Measurements from ENCODE around the gene TMEM212. TPM values are rescaled to one million over a fixed set of nuclear protein-coding genes. Genes with fewer than 3 reads are reported as not detected.

Gene TMEM212
- total and polyA plus RNA-seq, 2 of the 13 experiments (the other 11 are each of a cell fraction or from before 2014, with no cell fraction given): not detected

DNA sequence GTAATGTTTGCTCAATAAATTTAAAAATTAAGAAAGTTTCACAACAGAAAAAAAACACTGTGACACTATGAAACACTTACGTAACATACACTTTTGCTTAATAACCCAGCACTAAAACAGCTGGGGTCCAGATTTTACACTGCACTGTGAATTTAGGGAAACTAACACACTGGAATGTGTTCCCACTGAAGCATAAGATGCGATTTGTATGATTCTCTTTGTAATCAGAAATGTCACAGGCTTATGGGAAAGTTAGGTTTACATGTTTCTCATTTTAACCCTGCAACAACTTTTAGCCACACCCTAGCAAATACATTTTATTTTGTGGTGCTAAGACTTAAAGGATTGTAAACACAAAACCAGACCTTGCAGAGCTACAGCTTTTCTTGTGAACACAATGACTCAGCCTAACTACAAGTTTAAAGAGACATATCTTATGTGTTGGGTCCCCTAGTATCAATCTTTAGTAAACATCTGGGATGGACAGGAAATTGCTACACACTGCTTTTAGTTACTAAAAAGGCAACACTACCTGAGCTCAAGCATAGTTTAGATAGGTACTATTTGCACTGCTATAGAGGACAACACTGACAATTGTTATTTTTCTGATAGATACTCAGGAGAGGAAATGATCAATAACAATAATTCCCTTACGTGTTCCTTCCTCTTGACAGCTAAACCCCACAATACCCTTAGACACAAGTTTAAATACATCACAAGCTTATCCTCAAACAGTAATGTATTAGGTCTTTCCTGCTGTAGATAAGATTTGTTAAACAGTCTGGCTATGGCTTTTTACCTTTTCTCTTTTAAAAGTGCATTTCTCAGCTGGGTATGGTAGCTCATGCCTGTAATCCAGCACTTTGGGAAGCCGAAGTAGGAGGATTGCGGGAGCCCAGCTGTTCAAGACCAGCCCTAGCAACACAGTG, 36.7 kb upstream of the TMEM212 start (continued):
- TF ChIP-seq SMAD3 (CRISPR knock-in tag; IDR thresholded peaks at IDR 0.05) (peak; percentile 81), FOXM1 (CRISPR knock-in tag; IDR thresholded peaks at IDR 0.05) (no peak), DRAP1 (CRISPR knock-in tag; IDR thresholded peaks at IDR 0.05) (0 out of 2 replicates have a peak, but pooled peaks have one; percentile 13), KAT8 (CRISPR knock-in tag; IDR thresholded peaks at IDR 0.05) (peak; percentile 79), ZMYM4 (CRISPR knock-in tag; IDR thresholded peaks at IDR 0.05) (peak; percentile 39; the same call in 1 of the 2 replicates), EP300 (IDR thresholded peaks at IDR 0.05; ENCODE audit: low read depth in 2 of 2, low read length in 2 of 2) (peak in 1 of 2 experiments; percentile 99; a peak in 3 of 4 replicates), EP300 (CRISPR knock-in tag; IDR thresholded peaks at IDR 0.05; ENCODE audit: borderline replicate concordance) (peak; percentile 95), FOXA1 (IDR thresholded peaks at IDR 0.05) (peak; percentile 48; the same call in 1 of the 2 replicates), FOXA1 (CRISPR knock-in tag; IDR thresholded peaks at IDR 0.05) (peak; percentile 94), ASH2L (IDR thresholded peaks at IDR 0.05; ENCODE audit: insufficient read length, low read depth, low read length) (peak; percentile 58), ZBTB3 (CRISPR knock-in tag; IDR thresholded peaks at IDR 0.05; ENCODE audit: borderline replicate concordance, low read depth) (peak; percentile 43; the same call in 1 of the 2 replicates), NFRKB (IDR thresholded peaks at IDR 0.05) (no peak), HOXA7 (CRISPR knock-in tag; IDR thresholded peaks at IDR 0.05) (no peak), TSC22D2 (CRISPR knock-in tag; IDR thresholded peaks at IDR 0.05; ENCODE audit: borderline replicate concordance) (peak; percentile 29; the same call in 1 of the 2 replicates), GATAD2A (CRISPR knock-in tag; IDR thresholded peaks at IDR 0.05) (peak; percentile 97), ZNF572 (CRISPR knock-in tag; IDR thresholded peaks at IDR 0.05) (no peak), TRIM24 (CRISPR knock-in tag; IDR thresholded peaks at IDR 0.05) (no peak), CEBPG (CRISPR knock-in tag; IDR thresholded peaks at IDR 0.05) (peak; percentile 95), NPAS2 (CRISPR knock-in tag; IDR thresholded peaks at IDR 0.05; ENCODE audit: borderline replicate concordance) (no peak), FOXK1 (CRISPR knock-in tag; IDR thresholded peaks at IDR 0.05; ENCODE audit: borderline replicate concordance, low read depth) (peak; percentile 94; the same call in 1 of the 2 replicates), EZH2 (conservative IDR thresholded peaks at IDR 0.05; ENCODE audit: low read depth, low read length) (no peak), BRCA1 (CRISPR knock-in tag; IDR thresholded peaks at IDR 0.05) (no peak), THAP11 (CRISPR knock-in tag; IDR thresholded peaks at IDR 0.05) (peak; percentile 76), ZNF569 (CRISPR knock-in tag; IDR thresholded peaks at IDR 0.05; ENCODE audit: borderline replicate concordance) (no peak), ZNF17 (CRISPR knock-in tag; IDR thresholded peaks at IDR 0.05) (no peak), RAD51 (IDR thresholded peaks at IDR 0.05; ENCODE audit: borderline replicate concordance) (no peak), ZNF225 (CRISPR knock-in tag; IDR thresholded peaks at IDR 0.05) (no peak)
- TF ChIP-seq, protein P1, sequence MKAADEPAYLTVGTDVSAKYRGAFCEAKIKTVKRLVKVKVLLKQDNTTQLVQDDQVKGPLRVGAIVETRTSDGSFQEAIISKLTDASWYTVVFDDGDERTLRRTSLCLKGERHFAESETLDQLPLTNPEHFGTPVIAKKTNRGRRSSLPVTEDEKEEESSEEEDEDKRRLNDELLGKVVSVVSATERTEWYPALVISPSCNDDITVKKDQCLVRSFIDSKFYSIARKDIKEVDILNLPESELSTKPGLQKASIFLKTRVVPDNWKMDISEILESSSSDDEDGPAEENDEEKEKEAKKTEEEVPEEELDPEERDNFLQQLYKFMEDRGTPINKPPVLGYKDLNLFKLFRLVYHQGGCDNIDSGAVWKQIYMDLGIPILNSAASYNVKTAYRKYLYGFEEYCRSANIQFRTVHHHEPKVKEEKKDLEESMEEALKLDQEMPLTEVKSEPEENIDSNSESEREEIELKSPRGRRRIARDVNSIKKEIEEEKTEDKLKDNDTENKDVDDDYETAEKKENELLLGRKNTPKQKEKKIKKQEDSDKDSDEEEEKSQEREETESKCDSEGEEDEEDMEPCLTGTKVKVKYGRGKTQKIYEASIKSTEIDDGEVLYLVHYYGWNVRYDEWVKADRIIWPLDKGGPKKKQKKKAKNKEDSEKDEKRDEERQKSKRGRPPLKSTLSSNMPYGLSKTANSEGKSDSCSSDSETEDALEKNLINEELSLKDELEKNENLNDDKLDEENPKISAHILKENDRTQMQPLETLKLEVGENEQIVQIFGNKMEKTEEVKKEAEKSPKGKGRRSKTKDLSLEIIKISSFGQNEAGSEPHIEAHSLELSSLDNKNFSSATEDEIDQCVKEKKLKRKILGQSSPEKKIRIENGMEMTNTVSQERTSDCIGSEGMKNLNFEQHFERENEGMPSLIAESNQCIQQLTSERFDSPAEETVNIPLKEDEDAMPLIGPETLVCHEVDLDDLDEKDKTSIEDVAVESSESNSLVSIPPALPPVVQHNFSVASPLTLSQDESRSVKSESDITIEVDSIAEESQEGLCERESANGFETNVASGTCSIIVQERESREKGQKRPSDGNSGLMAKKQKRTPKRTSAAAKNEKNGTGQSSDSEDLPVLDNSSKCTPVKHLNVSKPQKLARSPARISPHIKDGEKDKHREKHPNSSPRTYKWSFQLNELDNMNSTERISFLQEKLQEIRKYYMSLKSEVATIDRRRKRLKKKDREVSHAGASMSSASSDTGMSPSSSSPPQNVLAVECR (CRISPR knock-in tag; IDR thresholded peaks at IDR 0.05; ENCODE audit: borderline replicate concordance): peak; percentile 25; the same call in 1 of the 2 replicates

Data from HepG2 (cell line).